ENCODE measurements around the gene EEF1A2. TPM values are rescaled to one million over a fixed set of nuclear protein-coding genes. Genes with fewer than 3 reads are reported as not detected.
"Not testable (repeated sequence)": the region's sequence is repeated elsewhere in the genome, so short reads cannot be mapped to it uniquely, and the experiment has no call there.

EEF1A2 gene
- total and polyA plus RNA-seq, 5 donors from 2014 or later = 0.10 to 2.1 (median 0.33) TPM; not detected in 1

GRCh38 chr20:63517376-63518309 lies 18.8 kb upstream of the EEF1A2 start:
- H3K36me3 ChIP-seq (ENCODE audit: control insufficient read depth, insufficient read depth, low read length) = no peaks in the 10 kb centered on the region
- no peak overlapping the region for H3K27ac ChIP-seq (ENCODE audit: insufficient read depth, low read length, poor library complexity, severe bottlenecking)
- ATAC-seq (ENCODE audit: low read depth in 2 of 2) (no peak), DNase-seq (no peak)
- Mint-ChIP-seq H3K36me3 (peaks cover 2% of the 10 kb centered on the region), H3K9me3 (peaks cover 0 to 7% (median 4%) of the 10 kb centered on the region in 7 donors), H3K4me1 (peaks cover 0 to 15% (median 2%) of the 10 kb centered on the region in 4 donors), H3K27me3 (peaks cover 6% of the 10 kb centered on the region), H3K4me3 (peak overlapping the region; percentile 46 to 83 (median 76)), H3K27ac (no peak overlapping the region)
- no peak overlapping the region for H3K4me3 ChIP-seq (ENCODE audit: low read depth, low read length)
- peaks cover 22% of the 10 kb centered on the region for H3K4me1 ChIP-seq (ENCODE audit: control insufficient read depth, insufficient read depth, low read length, poor library complexity, severe bottlenecking)
- peaks cover 0 to 3% of the 10 kb centered on the region in 2 experiments for H3K9me3 ChIP-seq (ENCODE audit: control insufficient read depth in 2 of 2, low read length in 2 of 2)
- H3K27me3 ChIP-seq (ENCODE audit: control insufficient read depth, insufficient read depth, low read length) = peaks cover 4% of the 10 kb centered on the region

GRCh38 chr20:63514520-63514919 lies 15.6 kb upstream of the EEF1A2 start:
- H3K9me3 Mint-ChIP-seq; DNase-seq; H3K27ac ChIP-seq (ENCODE audit: insufficient read depth, low read length, poor library complexity, severe bottlenecking); H3K4me1 ChIP-seq (ENCODE audit: control insufficient read depth, insufficient read depth, low read length, poor library complexity, severe bottlenecking); H3K27ac Mint-ChIP-seq; H3K36me3 ChIP-seq (ENCODE audit: control insufficient read depth, insufficient read depth, low read length); H3K27me3 ChIP-seq (ENCODE audit: control insufficient read depth, insufficient read depth, low read length); H3K27me3 Mint-ChIP-seq; H3K4me1 Mint-ChIP-seq; H3K4me3 ChIP-seq (ENCODE audit: low read depth, low read length); ATAC-seq (ENCODE audit: low read depth in 2 of 2); H3K36me3 Mint-ChIP-seq; H3K9me3 ChIP-seq (ENCODE audit: control insufficient read depth in 2 of 2, low read length in 2 of 2): not testable (repeated sequence)
- H3K4me3 Mint-ChIP-seq = peak overlapping the region in 2 of 4 donors; percentile 38 to 62

GRCh38 chr20:63513207-63513606 lies 14.3 kb upstream of the EEF1A2 start:
- no peak for DNase-seq
- peaks cover 4% of the 10 kb centered on the region for H3K27me3 ChIP-seq (ENCODE audit: control insufficient read depth, insufficient read depth, low read length)
- H3K36me3 ChIP-seq (ENCODE audit: control insufficient read depth, insufficient read depth, low read length) = no peaks in the 10 kb centered on the region
- Mint-ChIP-seq H3K27me3 (peaks cover 6% of the 10 kb centered on the region), H3K4me1 (peaks cover 0 to 4% (median 0%) of the 10 kb centered on the region in 4 donors), H3K27ac (peak overlapping the region in 1 of 3 donors; percentile 53), H3K36me3 (no peaks in the 10 kb centered on the region), H3K4me3 (peak overlapping the region in 1 of 4 donors; percentile 48), H3K9me3 (peaks cover 0 to 9% (median 3%) of the 10 kb centered on the region in 7 donors)
- H3K9me3 ChIP-seq (ENCODE audit: control insufficient read depth in 2 of 2, low read length in 2 of 2) = peaks cover 0 to 3% of the 10 kb centered on the region in 2 experiments
- no peak for ATAC-seq (ENCODE audit: low read depth in 2 of 2)
- H3K27ac ChIP-seq (ENCODE audit: insufficient read depth, low read length, poor library complexity, severe bottlenecking) = no peak overlapping the region
- no peaks in the 10 kb centered on the region for H3K4me1 ChIP-seq (ENCODE audit: control insufficient read depth, insufficient read depth, low read length, poor library complexity, severe bottlenecking)
- no peak overlapping the region for H3K4me3 ChIP-seq (ENCODE audit: low read depth, low read length)

- H3K27ac Mint-ChIP-seq = no peak overlapping the region
- peaks cover 0 to 14% (median 4%) of the 10 kb centered on the region in 7 donors for H3K9me3 Mint-ChIP-seq
- H3K4me1 Mint-ChIP-seq = no peaks in the 10 kb centered on the region
- H3K4me3 Mint-ChIP-seq = no peak overlapping the region
- H3K36me3 Mint-ChIP-seq = peaks cover 3% of the 10 kb centered on the region
- Histone ChIP-seq H3K4me3 (ENCODE audit: low read depth, low read length) (no peak overlapping the region), H3K4me1 (ENCODE audit: control insufficient read depth, insufficient read depth, low read length, poor library complexity, severe bottlenecking) (no peaks in the 10 kb centered on the region), H3K27me3 (ENCODE audit: control insufficient read depth, insufficient read depth, low read length) (peaks cover 4% of the 10 kb centered on the region), H3K27ac (ENCODE audit: insufficient read depth, low read length, poor library complexity, severe bottlenecking) (no peak overlapping the region), H3K9me3 (ENCODE audit: control insufficient read depth in 2 of 2, low read length in 2 of 2) (peaks cover 5 to 12% of the 10 kb centered on the region in 2 experiments), H3K36me3 (ENCODE audit: control insufficient read depth, insufficient read depth, low read length) (no peaks in the 10 kb centered on the region)
- peaks cover 12% of the 10 kb centered on the region for H3K27me3 Mint-ChIP-seq
- ATAC-seq (ENCODE audit: low read depth in 2 of 2) (no peak), DNase-seq (no peak)
Measured at GRCh38 chr20:63509088-63509564, 10.2 kb upstream of the EEF1A2 start.

GRCh38 chr20:63508072-63508768 lies 9.3 kb upstream of the EEF1A2 start:
- H3K36me3 Mint-ChIP-seq = peaks cover 3% of the 10 kb centered on the region
- H3K36me3 ChIP-seq (ENCODE audit: control insufficient read depth, insufficient read depth, low read length) = no peaks in the 10 kb centered on the region
- no peak overlapping the region for H3K27ac Mint-ChIP-seq
- H3K27me3 Mint-ChIP-seq = peaks cover 15% of the 10 kb centered on the region
- no peak for ATAC-seq (ENCODE audit: low read depth in 2 of 2)
- no peak overlapping the region for H3K4me3 ChIP-seq (ENCODE audit: low read depth, low read length)
- H3K4me1 ChIP-seq (ENCODE audit: control insufficient read depth, insufficient read depth, low read length, poor library complexity, severe bottlenecking) = no peaks in the 10 kb centered on the region
- peak overlapping the region in 1 of 4 donors; percentile 10 for H3K4me3 Mint-ChIP-seq
- peaks cover 2% of the 10 kb centered on the region for H3K27me3 ChIP-seq (ENCODE audit: control insufficient read depth, insufficient read depth, low read length)
- no peaks in the 10 kb centered on the region for H3K4me1 Mint-ChIP-seq
- DNase-seq = no peak
- H3K9me3 ChIP-seq (ENCODE audit: control insufficient read depth in 2 of 2, low read length in 2 of 2) = peaks cover 4 to 12% of the 10 kb centered on the region in 2 experiments
- H3K27ac ChIP-seq (ENCODE audit: insufficient read depth, low read length, poor library complexity, severe bottlenecking) = no peak overlapping the region
- peaks cover 0 to 16% (median 5%) of the 10 kb centered on the region in 7 donors for H3K9me3 Mint-ChIP-seq

- H3K9me3 Mint-ChIP-seq = peaks cover 0 to 15% (median 5%) of the 10 kb centered on the region in 7 donors
Measured at GRCh38 chr20:63507083-63507743, 8.3 kb upstream of the EEF1A2 start.

GRCh38 chr20:63505723-63506122 lies 6.8 kb upstream of the EEF1A2 start:
- no peak overlapping the region for H3K4me3 Mint-ChIP-seq
- Histone ChIP-seq H3K9me3 (ENCODE audit: control insufficient read depth in 2 of 2, low read length in 2 of 2) (peaks cover 4 to 12% of the 10 kb centered on the region in 2 experiments), H3K36me3 (ENCODE audit: control insufficient read depth, insufficient read depth, low read length) (no peaks in the 10 kb centered on the region), H3K27me3 (ENCODE audit: control insufficient read depth, insufficient read depth, low read length) (no peaks in the 10 kb centered on the region), H3K4me3 (ENCODE audit: low read depth, low read length) (no peak overlapping the region), H3K27ac (ENCODE audit: insufficient read depth, low read length, poor library complexity, severe bottlenecking) (no peak overlapping the region), H3K4me1 (ENCODE audit: control insufficient read depth, insufficient read depth, low read length, poor library complexity, severe bottlenecking) (no peaks in the 10 kb centered on the region)
- DNase-seq (no peak), ATAC-seq (ENCODE audit: low read depth in 2 of 2) (no peak)
- no peak overlapping the region for H3K27ac Mint-ChIP-seq
- peaks cover 3% of the 10 kb centered on the region for H3K36me3 Mint-ChIP-seq
- peaks cover 15% of the 10 kb centered on the region for H3K27me3 Mint-ChIP-seq
- peaks cover 0 to 2% (median 0%) of the 10 kb centered on the region in 4 donors for H3K4me1 Mint-ChIP-seq
- H3K9me3 Mint-ChIP-seq = peaks cover 0 to 15% (median 5%) of the 10 kb centered on the region in 7 donors

More at GRCh38 chr20:63507083-63507743, 8.3 kb upstream of the EEF1A2 start:
- H3K27me3 Mint-ChIP-seq = peaks cover 15% of the 10 kb centered on the region
- H3K4me3 Mint-ChIP-seq = peak overlapping the region in 1 of 4 donors; percentile 21
- Histone ChIP-seq H3K4me3 (ENCODE audit: low read depth, low read length) (no peak overlapping the region), H3K36me3 (ENCODE audit: control insufficient read depth, insufficient read depth, low read length) (no peaks in the 10 kb centered on the region), H3K27me3 (ENCODE audit: control insufficient read depth, insufficient read depth, low read length) (no peaks in the 10 kb centered on the region), H3K9me3 (ENCODE audit: control insufficient read depth in 2 of 2, low read length in 2 of 2) (peaks cover 4 to 12% of the 10 kb centered on the region in 2 experiments), H3K27ac (ENCODE audit: insufficient read depth, low read length, poor library complexity, severe bottlenecking) (no peak overlapping the region), H3K4me1 (ENCODE audit: control insufficient read depth, insufficient read depth, low read length, poor library complexity, severe bottlenecking) (no peaks in the 10 kb centered on the region)
- H3K27ac Mint-ChIP-seq = no peak overlapping the region
- peak in 1 of 3 donors; percentile 34 for DNase-seq
- no peak for ATAC-seq (ENCODE audit: low read depth in 2 of 2)
- peaks cover 3% of the 10 kb centered on the region for H3K36me3 Mint-ChIP-seq
- H3K4me1 Mint-ChIP-seq = no peaks in the 10 kb centered on the region

All from CD4-positive, CD25-positive, alpha-beta regulatory T cell (primary cell).